A549 (cell line): Measurements from ENCODE around the gene SYT15.

ENCODE experiments used
- CHD4 ChIP-seq: fragments of 200-600 bp; sonication (generic); IDR thresholded peaks from 2 replicates; pipeline ENCODE4 v1.6.1; 2016; ENCODE audit warnings: antibody characterized with exemption, mild to moderate bottlenecking, borderline replicate concordance
- RAD21 ChIP-seq, 2 experiments: fragments of >200 bp in 1 of 2; sonication (Bioruptor Twin) in 1 of 2; formaldehyde crosslinking in 1 of 2; IDR thresholded peaks in 1 of 2; conservative IDR thresholded peaks in 1 of 2; 2 replicates in 1 of 2; 3 replicates in 1 of 2; pipeline ENCODE4 v1.6.1; 2012 to 2018; ENCODE audit warnings: inconsistent platforms in 1 of 2

- TF ChIP-seq CHD4 = no peak
- TF ChIP-seq RAD21 (conservative IDR thresholded peaks at IDR 0.05 in 1 of 2, IDR thresholded peaks at IDR 0.05 in 1 of 2) = no peak
Measured at GRCh38 chr10:46534828-46535524, 44.0 kb upstream of the SYT15 start.
